Astrocyte (in vitro differentiated cells and primary cell): ENCODE results near the gene ARSG.

Source experiments
- EZH2 ChIP-seq: IDR thresholded peaks from 2 replicates; pipeline ENCODE4 v1.6.1; 2012; ENCODE audit warnings: mild to moderate bottlenecking, low read length, inconsistent platforms; ENCODE audit not compliant: insufficient read depth
- TF ChIP-seq, protein P1 (sequence below): IDR thresholded peaks from 2 replicates; pipeline ENCODE4 v1.5.1; 2011; ENCODE audit warnings: low read depth, mild to moderate bottlenecking, inconsistent platforms, low read length, moderate library complexity; ENCODE audit not compliant: insufficient read depth

DNA sequence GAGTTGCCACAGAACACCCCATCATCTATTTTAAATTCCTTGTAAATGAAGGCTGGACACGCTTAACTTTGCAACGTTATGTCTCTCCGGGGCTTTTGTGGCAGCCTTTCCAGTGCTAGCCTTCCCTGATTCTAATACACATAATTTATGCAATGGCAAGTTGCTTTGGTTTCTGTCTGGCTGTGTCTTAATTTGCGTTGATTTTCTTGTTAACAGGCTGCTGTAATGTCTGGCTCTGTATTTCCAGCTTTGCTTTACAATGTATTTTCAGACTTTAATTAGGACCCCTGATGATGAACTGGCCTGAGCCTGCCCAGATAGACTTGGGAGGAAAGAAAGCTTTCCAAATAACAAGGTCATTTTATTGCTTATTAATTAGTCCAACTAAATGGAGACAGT lies 30.3 kb downstream of the ARSG start:
- TF ChIP-seq, protein P1, sequence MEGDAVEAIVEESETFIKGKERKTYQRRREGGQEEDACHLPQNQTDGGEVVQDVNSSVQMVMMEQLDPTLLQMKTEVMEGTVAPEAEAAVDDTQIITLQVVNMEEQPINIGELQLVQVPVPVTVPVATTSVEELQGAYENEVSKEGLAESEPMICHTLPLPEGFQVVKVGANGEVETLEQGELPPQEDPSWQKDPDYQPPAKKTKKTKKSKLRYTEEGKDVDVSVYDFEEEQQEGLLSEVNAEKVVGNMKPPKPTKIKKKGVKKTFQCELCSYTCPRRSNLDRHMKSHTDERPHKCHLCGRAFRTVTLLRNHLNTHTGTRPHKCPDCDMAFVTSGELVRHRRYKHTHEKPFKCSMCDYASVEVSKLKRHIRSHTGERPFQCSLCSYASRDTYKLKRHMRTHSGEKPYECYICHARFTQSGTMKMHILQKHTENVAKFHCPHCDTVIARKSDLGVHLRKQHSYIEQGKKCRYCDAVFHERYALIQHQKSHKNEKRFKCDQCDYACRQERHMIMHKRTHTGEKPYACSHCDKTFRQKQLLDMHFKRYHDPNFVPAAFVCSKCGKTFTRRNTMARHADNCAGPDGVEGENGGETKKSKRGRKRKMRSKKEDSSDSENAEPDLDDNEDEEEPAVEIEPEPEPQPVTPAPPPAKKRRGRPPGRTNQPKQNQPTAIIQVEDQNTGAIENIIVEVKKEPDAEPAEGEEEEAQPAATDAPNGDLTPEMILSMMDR = no peak
- TF ChIP-seq EZH2 = no peak
